Ishikawa (cell line): Measurements from ENCODE around the gene NAGS.
"Not testable (repeated sequence)": the region's sequence is repeated elsewhere in the genome, so short reads cannot be mapped to it uniquely, and the experiment has no call there.

ENCODE experiments used
- EGR1 ChIP-seq: IDR thresholded peaks from 2 replicates; pipeline ENCODE4 v1.6.1; 2012
- EP300 ChIP-seq: IDR thresholded peaks from 2 replicates; pipeline ENCODE4 v1.6.1; 2012; ENCODE audit warnings: borderline replicate concordance
- NFIC ChIP-seq: IDR thresholded peaks from 2 replicates; pipeline ENCODE4 v1.6.1; 2012
- TAF1 ChIP-seq: IDR thresholded peaks from 2 replicates; pipeline ENCODE4 v1.6.1; 2012; ENCODE audit warnings: low read depth, mild to moderate bottlenecking
- TCF12 ChIP-seq: IDR thresholded peaks from 2 replicates; pipeline ENCODE4 v1.6.1; 2012; ENCODE audit warnings: low read depth
- TEAD4 ChIP-seq: IDR thresholded peaks from 2 replicates; pipeline ENCODE4 v1.6.1; 2012
- TF ChIP-seq, protein P1 (sequence below): IDR thresholded peaks from 2 replicates; pipeline ENCODE4 v1.6.1; 2012

DNA sequence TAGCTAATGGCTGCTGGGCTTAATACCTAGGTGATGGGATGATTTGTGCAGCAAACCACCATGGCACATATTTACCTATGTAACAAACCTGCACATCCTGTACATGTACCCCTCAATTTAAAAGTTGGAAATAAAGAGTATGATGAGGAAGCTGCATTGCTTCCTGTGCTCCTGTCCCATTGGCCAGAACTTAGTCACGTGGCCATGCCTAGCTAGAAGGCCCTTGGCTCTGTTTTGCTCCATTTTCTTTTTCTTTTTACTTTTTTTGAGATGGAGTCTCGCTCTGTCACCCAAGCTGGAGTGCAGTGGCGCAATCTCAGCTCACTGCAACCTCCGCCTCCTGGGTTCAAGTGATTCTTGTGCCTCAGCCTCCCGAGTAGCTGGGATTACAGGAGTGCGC lies 43.1 kb upstream of the NAGS start:
- TF ChIP-seq, protein P1, sequence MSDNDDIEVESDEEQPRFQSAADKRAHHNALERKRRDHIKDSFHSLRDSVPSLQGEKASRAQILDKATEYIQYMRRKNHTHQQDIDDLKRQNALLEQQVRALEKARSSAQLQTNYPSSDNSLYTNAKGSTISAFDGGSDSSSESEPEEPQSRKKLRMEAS, result not testable (repeated sequence)
- TF ChIP-seq EP300, NFIC, TEAD4, EGR1, TAF1, TCF12: not testable (repeated sequence)
